Right forelimb (tissue), 1 donor: ENCODE measurements around the gene VAPB.

Source experiments
- DNase-seq: peaks from one replicate; pipeline ENCODE4 v3.0.0-alpha.2; 2018

VAPB gene

DNA sequence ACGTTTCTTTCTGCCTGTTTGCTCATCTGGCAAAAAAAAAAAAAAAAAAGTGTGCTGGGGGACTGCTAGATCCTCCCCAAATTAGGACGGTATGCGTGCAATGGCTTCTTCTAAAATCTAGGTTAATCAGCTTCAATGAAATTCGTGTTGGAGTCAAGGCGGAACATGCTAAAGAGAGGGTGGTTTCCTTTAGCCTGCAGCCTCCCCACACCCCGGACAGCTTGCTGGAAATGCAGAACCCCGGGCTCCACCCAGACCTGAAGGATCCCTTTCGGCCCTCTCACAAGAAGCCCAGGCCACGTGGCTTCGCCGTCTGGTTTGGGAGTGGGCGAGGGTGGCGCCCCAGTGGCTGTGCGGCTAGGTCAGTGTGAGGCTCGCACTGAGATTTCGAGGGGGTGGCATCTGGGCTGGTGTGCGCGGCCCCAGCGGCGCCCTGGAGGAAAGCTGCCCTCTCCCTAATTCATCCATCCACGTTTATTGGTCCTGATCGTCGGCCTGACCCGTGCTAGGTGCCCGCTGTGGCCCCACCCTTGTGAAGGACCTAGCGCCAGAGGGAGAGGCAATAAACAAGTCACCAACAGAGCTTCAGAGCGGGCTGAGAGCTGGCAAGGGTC lies 77.2 kb downstream of the VAPB start:
- no peak for DNase-seq

DNA sequence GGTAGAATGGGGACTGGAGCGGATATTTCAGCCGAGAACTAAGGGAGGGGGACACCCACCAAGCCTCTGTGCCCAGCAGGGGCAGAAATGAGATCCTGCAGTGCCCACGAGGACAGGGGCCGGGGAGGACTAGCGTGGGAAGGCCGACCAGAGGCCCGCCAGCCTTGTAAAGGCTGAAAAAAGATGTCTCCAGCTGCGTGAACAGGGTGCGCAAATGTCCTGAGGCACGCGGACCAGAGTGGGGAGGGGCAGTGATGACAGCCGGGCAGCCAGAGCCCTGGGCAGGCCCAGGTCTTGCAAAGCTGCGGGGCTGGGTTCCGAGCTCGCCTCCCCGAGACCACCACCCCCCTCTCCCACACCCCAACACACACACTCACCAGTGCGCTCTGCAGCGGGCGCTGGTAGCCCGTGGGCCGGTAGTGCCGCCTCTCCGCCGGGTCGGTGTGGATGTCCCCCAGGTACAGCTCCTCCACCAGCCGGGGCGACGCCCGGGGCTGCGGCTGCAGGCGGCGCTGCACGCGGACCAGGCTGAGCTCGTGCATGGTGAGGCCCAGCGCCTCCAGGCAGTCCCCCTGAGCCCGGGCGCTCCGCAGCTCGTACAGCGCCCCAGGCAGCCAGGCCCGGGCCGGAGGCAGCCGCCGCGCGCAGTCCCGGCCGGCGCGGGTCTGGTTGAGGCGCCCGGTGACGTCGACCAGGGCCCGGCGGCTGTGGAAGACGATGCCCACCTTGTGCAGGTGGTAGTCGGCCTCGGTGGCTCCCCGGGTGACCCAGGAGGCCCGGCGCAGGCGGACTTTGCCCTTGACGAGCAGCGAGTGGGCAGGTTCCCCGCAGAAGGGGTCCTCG lies 77.9 kb downstream of the VAPB start:
- DNase-seq, result no peak

DNA sequence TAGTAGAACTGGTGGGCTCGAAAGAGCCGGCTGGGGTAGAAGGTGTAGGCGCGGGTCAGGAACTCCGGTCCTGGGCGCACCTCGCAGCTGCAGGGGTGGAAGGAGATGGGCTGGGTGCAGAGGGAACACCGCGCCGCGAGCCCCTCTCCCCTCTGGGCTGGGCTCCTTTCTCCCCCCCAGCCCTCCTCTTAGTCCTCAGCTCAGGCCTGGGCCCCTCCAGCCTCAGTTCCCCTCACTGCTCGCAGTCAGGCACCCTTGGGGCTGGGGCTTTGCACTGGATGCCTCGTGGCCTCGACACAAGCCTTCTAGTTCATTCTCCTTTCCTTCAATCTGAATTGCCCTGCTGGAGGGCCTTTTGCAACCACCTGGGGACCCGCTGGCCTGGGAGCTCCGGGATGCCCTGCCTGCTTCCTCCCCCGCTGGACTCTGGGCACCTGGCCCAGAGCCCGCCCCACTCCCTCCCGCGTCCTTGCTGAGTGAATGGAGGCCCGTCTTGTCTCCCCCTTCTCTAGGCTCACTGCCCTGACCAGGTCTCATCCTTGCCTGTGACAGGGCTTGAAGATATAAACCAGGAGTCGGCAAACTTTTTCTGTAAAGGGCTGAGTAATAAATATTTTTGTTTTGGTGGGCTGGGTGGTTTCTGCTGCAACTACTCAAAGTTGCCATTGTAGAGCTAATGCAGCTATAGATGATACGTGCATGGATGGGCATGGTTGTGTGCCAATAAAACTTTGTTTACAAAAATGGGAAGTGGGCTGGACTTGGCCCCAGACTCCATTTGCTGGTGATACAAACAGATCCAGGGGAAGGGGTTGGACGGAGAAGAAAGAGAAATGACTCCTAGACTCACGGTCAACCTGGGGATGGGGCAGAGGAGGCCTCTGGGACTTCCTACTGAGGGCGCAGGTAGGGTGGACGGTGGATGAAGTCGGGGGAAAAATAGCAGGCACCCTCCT lies 78.8 kb downstream of the VAPB start:
- DNase-seq, result no peak

DNA sequence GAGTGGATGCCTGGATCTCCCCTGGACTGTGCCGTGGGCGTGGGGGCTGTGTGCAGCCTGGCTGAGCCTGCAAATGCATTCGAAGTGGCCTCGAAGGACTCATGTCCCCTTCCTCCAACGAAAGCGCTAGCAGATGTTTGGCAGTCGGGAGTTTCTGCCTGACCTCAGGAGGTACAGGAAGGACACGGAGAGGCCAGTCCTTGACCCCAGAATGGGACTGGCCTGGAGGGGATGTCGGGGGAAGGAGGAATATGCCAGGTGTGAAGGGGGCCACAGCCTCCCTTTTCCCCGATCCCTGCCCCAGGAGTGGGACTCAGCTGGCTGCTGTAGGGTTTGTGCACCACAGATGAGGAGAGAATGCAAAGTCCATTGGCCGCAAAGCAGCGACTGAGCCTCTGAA lies 80.6 kb downstream of the VAPB start:
- peak; percentile 70 for DNase-seq

DNA sequence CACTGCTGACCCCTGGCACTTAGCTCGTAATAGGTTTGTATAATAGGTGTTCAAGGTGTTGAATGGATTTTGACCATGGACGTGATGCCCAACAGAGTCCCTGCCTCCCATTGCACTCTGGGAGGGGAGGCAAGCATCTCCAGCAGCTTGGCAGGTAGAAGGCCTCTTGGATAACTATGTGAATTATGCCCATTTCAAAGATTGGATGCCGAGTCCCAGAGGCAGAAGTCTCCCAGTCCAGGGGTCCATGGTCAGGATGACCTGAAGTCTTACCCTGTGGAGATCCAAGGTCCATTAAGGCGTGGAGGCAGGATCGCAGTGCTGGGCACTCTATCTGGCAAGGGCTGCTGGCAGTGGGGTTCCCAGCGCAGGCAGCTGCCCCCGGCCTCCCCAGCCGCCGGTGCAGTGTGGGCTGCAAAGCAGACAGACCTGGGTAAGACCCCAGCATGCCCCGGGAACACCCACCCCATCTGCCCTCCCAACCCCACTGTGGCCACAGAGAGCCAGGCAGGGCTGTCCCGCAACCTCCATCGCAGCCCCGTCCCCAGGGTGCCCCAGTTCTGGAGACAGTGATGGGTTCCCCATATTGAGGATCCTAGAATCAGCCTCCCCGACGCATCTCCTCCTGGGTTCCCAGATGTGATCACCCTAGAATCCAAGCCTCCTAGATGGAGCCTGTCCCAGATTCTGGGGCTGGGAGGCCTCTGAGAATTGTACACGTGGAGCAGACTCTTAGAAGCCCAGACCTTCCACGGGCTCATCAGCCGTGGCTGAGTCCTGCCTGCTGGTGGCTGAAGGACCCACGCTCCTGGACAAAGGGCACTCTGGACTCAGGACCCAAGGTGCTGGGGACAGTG lies 81.5 kb downstream of the VAPB start:
- no peak for DNase-seq

DNA sequence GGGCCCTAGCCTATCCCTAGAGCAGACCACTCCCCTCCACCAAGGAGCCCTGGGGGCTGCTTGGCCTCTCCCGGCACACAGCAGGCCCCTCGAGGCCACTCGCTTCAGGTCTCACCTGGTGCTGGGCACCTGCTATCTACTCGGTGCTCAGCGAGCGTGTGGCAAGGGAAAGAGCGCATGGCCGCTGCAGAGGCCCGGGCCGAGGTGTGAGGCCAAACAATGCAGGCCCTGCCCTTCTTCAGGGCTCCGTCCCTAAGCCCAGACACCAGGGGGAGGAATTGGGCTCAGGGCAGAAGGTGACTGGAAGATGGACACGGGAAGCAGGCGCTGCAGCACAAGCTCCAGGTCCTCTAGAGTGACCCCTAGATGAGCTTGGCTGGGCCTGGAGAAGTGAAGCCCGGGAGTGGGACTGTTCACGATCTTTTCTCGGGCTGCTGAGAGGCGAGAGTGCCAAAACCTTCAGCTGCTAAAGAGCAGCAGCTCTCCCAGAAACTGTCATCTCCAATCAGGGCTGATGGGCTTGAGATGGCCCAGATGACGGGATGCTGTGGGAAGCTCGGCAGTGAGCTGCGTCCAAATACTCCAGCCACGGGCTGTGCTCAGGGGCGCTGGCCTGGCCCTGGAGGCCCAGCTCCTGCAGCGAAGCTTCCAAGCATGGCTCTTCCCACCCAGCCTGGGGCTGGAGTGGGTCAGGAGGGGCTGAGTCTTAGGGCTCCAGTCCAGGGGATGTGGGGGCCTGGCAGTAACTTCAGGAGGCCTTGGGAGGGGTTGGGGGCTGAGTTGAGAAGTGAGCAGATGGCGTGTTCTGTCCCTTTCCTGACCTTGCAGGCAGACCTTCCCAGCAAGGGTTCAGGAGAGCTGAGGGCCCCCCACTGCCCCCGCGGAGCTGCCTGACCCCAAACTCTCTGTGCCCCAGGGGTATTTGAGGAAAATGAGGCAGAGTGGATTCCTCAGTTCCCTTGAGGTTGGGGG lies 82.5 kb downstream of the VAPB start:
- peak; percentile 91 for DNase-seq

DNA sequence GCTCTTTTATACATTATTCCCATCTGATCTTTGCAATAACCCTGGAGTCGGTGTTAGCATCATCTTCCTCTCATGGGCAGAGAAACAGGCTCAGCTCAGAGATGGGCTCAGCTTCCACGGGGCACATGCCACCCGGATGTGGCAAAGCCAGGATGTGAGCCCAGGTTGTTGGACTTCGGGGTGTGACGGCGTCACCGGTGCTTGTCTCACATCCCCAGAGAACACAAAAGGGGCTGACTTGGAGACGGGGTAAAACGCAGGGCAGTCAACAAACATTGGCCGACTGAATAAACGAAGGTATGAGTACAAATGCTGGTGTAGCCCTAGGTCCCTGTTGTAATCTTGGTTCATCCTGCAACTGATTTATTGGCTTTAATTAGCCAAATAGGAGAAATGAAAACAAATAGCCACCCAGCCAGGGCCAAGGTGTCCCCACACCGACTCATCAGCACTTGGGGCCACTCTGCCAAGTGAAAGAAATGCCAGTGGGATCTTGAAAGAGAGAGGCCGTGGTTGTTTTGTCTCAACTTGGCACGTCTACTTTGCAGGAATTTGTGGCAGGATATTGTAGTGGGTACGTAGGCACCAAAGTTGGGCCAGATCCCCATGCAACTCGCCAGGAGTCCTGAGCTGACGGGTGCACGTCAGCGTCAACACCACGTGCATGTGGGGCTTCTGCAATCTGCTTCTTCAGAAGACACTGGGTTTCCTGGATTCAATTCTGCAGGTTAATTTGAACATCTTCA lies 83.4 kb downstream of the VAPB start:
- DNase-seq, result no peak

DNA sequence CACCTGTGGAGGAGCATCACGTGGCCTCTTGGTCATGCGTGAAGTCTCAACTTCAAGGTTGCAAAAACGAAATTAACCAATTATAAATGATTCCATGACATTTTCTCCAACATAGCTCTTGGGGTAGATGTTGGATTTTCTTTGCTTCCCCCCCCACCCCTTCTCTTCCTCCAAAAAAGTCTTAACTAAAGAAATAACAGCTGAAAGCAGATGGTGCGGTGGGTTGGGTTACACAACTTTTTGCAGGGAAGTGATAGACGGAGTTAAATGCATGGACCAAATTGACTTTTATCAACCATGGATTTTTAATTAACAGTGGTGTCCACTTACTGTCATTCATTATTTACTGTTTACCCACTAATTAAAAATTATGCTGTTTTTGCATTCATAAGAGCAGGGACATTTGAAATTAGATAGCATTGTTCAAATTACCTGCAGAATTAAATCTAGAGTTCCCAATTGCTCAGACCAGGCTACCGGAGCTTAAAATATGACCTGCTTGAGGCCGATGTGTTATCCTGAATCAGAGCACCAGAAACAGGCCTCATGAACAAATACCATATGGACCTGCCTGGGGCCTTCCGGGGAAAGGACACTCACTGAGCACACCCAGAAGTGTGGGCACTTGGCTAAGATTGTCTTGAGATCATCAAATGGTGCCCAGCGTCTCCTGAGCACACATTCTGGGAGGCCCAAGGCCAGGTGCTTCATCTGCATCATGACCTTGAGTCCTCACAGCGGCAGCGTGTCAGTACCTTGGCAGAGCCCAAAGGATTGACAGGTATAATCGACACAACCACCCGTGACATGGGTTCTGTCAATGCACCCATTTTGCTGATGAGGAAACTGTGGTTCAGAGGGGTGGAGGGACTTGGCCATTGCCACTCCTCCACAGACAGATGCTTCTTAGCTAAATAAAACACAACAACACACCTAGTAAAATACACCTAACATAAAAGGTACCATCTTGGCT lies 84.7 kb downstream of the VAPB start:
- no peak for DNase-seq

DNA sequence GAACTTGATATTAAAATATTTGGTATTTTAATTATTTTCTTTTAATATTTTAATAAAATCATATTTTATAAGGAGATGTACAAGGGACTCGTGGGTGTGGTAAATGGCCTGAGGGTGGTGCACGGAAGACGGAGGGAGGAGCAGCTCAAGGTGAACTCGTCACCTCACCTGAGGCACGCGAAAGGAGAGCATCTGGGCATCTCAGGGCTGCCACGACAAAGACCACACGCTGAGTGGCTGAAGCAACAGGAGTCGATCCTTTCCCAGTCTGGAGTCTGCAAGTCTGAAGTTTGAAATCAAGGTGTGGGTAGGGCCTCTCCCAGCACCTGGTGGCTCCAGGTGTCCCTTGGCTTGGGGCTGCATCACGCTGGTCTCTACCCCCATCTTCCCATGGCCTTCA lies 86.4 kb downstream of the VAPB start:
- no peak for DNase-seq

DNA sequence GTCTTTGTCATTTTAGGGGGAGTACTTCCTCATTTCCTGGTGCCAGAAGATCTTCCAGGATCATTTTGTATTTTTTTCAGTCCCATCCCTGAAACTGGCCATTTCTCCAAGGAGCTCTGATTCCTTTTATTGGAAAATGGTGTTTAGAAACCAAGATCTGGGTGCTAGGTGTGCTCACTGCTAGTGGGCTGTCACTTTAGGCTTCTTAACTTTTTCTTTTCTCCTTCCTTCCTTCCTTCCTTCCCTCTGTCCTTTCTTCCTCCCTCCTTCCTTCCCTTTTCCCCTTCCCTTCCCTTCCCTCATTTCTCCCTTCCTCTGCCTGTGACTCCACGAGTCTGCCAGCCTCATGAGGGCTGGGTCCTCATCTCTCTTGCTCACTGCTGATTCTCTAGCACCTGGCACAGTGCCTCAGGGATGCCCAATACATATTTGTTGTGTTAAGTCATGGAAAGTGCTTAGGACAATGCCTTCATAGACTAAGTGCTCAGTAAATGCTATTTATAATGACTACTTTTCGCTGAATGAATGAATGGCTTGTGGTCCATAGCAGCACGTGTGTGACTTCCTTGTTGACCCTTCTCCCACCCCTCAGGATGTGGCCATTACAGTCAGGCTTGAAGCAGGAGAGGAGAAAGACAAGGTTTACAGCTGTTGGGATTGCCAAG lies 89.2 kb downstream of the VAPB start:
- no peak for DNase-seq

DNA sequence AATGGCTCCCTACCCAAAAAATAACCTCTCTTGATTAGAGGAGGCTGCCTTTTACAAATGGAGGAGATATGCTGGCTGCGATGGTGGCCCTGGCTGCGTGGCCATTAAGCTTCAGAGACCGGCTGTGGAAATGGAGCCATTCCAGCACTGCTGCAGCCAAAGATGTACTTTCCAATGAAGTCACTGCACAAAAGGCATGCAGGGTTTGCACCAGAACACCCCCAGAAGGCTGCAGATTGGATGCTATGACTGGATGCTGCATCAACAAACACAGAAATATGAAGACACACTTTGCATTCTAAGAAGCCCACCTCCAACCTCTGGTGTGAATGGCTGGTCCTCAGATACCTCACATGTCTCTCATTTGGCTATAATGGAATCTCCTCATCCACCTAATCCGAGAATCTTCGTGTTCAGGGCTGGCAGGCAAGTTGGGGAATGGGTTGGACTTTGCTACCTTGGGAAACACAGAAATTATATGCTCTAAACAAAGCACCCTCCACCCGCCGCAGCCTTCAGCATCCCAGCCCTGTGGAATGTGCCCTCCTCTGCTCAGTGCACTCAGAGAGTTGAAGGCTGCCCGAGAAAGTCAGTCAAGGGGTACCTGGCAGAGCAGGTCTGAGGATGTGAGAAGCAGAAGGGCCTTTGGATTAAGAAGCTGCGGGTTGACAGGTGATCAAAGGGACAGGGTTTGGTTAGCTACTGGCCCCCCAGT lies 90.9 kb downstream of the VAPB start:
- peak; percentile 66 for DNase-seq

DNA sequence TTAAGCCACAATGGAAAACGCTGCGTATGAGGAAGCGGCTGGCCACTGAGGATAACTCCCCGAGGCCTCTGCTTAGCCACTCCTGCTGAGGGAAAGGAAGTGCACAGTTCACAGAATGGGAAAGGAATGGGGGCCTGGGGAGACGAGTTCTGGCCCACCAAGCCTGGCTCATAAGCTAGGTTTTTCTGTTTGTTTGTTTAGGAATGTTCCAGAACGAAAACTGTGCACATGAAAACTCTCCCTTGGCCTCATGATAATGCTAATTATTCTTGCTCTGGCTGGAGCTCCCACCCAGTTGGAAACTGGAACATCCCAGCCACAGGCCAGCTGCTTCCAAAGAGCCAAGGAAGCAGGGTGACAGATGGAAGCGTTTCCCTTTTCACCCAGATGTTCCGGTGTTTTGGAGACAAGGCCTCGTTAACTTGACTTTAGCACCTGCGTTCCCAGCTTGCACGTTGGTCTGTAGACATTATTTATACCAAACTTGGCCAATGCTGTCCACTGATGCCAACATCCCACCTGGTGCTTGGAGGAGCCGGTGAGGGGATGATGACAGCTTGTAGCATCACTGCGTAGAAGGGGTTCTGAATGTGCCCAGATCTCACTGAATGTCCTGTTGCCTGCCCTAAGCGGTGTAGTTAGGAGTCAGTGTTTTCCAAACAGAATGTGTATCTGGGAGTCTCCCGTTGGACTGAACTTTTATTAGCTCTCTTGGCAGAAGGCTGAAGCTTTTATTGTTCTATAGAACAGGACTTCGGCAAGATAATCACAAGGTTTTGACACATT lies 91.7 kb downstream of the VAPB start:
- DNase-seq, result peak; percentile 79

DNA sequence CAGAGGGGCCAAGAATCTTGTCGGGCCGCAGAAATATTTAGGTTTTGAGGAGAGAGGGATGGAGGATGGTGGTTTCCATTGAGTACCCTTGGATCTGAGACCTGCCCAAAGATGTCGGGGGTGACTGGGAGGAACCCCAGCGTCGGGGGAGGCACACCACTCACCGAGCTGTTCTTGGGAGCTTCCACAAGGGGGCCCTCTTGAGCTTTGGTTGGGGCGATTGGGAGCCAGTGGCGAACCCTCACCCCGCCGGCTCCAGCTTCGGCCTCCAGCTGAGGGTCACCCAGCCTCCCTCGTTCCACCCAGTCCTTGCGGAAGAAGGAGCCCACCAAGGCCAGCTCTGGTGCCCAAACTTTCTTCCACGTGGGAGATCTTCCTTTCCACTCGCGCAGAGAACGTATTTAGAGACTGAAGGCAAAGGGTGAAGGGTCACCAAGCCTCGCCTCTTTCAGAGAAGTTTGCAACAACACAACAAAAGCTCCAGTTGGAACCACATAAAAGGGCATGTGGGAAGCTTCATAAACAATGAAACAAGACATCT lies 92.5 kb downstream of the VAPB start:
- peak; percentile 74 for DNase-seq

DNA sequence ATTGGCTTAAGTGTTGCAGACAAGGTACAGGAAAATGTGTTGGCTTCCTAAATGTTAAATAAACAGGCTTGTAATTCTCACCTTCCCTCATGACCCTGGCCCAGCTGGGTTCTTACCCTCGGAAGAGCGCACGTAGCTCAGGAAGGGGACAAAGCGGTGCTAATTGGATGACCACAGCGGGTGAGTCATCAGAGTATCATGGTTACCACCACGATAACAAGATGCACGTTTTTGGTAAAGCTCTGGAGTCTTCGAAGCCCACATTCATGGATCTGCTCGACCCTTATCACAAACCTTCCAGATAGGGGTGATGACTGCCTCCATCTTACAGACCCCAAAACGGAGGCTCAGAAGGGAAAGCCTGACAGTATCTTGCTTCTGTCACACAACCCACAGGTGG lies 93.4 kb downstream of the VAPB start:
- no peak for DNase-seq

DNA sequence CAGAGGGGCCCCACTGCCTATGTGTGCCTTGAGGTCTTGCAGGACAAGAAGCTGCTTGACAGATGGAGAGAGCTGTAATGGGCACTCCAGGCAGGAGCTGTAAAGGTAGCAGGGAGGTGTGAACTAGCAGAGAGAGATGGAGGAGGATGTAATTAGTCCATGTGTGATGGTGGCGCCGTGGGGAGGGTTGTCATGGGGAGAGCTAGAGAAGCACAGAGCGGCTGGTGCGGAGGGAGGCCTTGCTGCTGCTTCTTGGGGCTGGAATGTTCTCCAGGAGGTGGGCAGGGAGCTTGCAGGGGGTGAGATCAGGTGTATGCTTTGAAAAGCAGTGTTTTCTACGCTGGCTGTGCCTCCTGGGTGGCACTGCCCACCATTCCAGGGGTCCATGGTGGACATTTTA lies 94.0 kb downstream of the VAPB start:
- DNase-seq, result no peak

DNA sequence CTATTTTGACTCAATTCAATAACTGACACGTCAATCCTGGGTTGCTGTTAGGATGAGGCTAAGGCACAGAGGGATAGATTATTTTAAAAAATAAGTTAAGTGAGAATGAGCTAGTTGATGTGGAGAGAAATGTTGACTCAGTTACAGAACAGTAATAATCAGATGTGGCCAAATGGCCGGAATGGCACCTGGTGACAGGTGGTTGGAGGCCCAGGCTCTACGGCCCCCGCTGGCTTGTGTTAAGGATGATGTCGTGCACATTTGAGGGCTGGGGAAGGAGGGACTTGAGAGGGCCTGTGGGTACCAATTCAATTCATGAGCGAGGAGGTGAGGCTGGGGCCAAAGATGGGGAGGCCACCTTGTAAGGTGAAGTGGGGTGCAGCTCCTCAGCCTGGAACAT lies 94.4 kb downstream of the VAPB start:
- DNase-seq, result no peak

DNA sequence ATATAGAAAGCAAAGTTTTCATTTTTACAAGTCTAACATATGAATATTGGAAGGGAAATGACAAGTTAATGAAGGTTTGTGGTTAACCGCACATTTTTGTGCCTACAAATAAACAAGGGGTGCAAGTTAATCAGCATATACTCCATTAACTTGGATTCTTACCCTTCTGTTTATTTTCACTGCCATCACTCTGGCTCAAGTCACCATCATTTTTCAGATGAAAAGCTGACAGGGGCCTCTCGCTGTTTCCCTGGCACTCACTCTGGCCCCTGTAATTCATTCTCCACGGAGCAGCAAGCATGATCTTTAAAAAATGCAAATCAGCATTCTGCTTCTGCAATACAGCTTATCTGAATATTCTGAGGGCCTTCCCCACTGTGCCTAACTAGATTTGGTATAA lies 96.4 kb downstream of the VAPB start:
- no peak for DNase-seq
